Transverse colon (tissue), 4 donors: ENCODE results near the gene TRIM9. TPM values are rescaled to one million over a fixed set of nuclear protein-coding genes. Genes with fewer than 3 reads are reported as not detected.

ENCODE experiments used
- DNase-seq: peaks from one replicate; pipeline ENCODE4 v3.0.0-alpha.2; 2019
- H3K27ac ChIP-seq, 4 donors: fragments of 200-600 bp; sonication (generic); 2 replicates each; pipeline ENCODE4 v1.5.1; 2016 to 2018; ENCODE audit warnings: inconsistent platforms in 4 of 4
- H3K27me3 ChIP-seq: fragments of 200-600 bp; sonication (generic); 2 replicates; pipeline ENCODE4 v1.5.1; 2017; ENCODE audit warnings: inconsistent platforms
- H3K36me3 ChIP-seq, 4 donors: fragments of 200-600 bp; sonication (generic); 2 replicates each; pipeline ENCODE4 v1.5.1; 2017 to 2019; ENCODE audit warnings: inconsistent platforms in 4 of 4
- H3K4me1 ChIP-seq, 4 donors: fragments of 200-600 bp; sonication (generic); 2 replicates each; pipeline ENCODE4 v1.5.1; 2017 to 2020; ENCODE audit warnings: inconsistent platforms in 4 of 4
- H3K4me3 ChIP-seq, 4 donors: fragments of 200-600 bp; sonication (generic); 1 replicate in 1 of 4; 2 replicates in 3 of 4; pipeline versions ENCODE4 v1.5.1 to v1.6.1; 2017 to 2019; ENCODE audit warnings: inconsistent platforms in 4 of 4
- H3K9me3 ChIP-seq, 2 donors: fragments of 200-600 bp; sonication (generic); 2 replicates each; pipeline ENCODE4 v1.5.1; 2017 to 2019; ENCODE audit warnings: inconsistent platforms in 2 of 2
- EP300 ChIP-seq: sonication (generic); formaldehyde crosslinking; IDR thresholded peaks from one replicate; pipeline ENCODE4 v1.6.1; 2017; ENCODE audit warnings: antibody characterized with exemption, low read depth
- POLR2A ChIP-seq: fragments of 450-650 bp; IDR thresholded peaks from one replicate; pipeline ENCODE4 v1.6.1; 2016; ENCODE audit warnings: antibody characterized with exemption, mild to moderate bottlenecking, moderate library complexity
- POLR2AphosphoS5 ChIP-seq, 3 donors: sonication (generic); formaldehyde crosslinking; IDR thresholded peaks; one replicate each; pipeline ENCODE4 v1.6.1; 2016; ENCODE audit warnings: antibody characterized with exemption in 3 of 3
- WGBS, 2 donors: methylation state at CpG; one replicate each; pipeline ENCODE4 v1.1.5; 2018; ENCODE audit warnings: low coverage in 1 of 2; 5-methylcytosine and 5-hydroxymethylcytosine counted together
- in situ Hi-C, 4 donors: fragments of 200-750 bp; cut with MboI; loops; one replicate each; pipeline versions ENCODE4 v1.15.0 to v1.15.1; 2017; ENCODE audit warnings: low sequenced_read_pairs in 3 of 4, low pct_ligation_motif_present in 1 of 4, low pct_unique_long_range_greater_than_20kb in 1 of 4
- intact Hi-C: fragments of 100-400 bp; cut with DNase I; formaldehyde crosslinking; loops from one replicate; pipeline ENCODE4 v1.15.1; 2023; ENCODE audit warnings: low total_unique reads
- total RNA-seq, 4 donors: library from RNA; depleted of rRNA; stranded (reverse); fragments of >200 nt; gene quantifications; one replicate each; pipeline ENCODE4 v1.1.0, GENCODE V29; 2016
- TF ChIP-seq, protein P1 (sequence below), 5 experiments: fragments of 200-600 bp in 3 of 5; fragments of 450-650 bp in 2 of 5; sonication (generic) in 3 of 5; IDR thresholded peaks; 1 replicate in 2 of 5; 2 replicates in 3 of 5; pipeline ENCODE4 v1.5.1; 2016 to 2017; ENCODE audit warnings: antibody characterized with exemption in 5 of 5, inconsistent platforms in 3 of 5, mild to moderate bottlenecking in 2 of 5, moderate library complexity in 1 of 5

Gene TRIM9
- total RNA-seq, 4 donors from 2014 or later, result 9.2 to 21.3 (median 16.1) TPM

- no peak overlapping the region for H3K27ac ChIP-seq
- H3K4me3 ChIP-seq, result no peak overlapping the region
- H3K4me1 ChIP-seq, result peaks cover 0 to 17% (median 5%) of the 10 kb centered on the region in 4 donors
- no peaks in the 10 kb centered on the region for H3K9me3 ChIP-seq
- intact Hi-C loops, result no loop called here
- 76 to 88% methylated on average over 10 to 16 of the region's 16 CpGs for WGBS, 2 donors
- DNase-seq, result no peak
- no peaks in the 10 kb centered on the region for H3K36me3 ChIP-seq
- in situ Hi-C loops, result no loop called here
- TF ChIP-seq, protein P1, sequence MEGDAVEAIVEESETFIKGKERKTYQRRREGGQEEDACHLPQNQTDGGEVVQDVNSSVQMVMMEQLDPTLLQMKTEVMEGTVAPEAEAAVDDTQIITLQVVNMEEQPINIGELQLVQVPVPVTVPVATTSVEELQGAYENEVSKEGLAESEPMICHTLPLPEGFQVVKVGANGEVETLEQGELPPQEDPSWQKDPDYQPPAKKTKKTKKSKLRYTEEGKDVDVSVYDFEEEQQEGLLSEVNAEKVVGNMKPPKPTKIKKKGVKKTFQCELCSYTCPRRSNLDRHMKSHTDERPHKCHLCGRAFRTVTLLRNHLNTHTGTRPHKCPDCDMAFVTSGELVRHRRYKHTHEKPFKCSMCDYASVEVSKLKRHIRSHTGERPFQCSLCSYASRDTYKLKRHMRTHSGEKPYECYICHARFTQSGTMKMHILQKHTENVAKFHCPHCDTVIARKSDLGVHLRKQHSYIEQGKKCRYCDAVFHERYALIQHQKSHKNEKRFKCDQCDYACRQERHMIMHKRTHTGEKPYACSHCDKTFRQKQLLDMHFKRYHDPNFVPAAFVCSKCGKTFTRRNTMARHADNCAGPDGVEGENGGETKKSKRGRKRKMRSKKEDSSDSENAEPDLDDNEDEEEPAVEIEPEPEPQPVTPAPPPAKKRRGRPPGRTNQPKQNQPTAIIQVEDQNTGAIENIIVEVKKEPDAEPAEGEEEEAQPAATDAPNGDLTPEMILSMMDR (IDR thresholded peaks at IDR 0.05), result no peak
- no peak for TF ChIP-seq POLR2AphosphoS5 (IDR thresholded peaks at IDR 0.05)
- no peak for TF ChIP-seq POLR2A
- TF ChIP-seq EP300, result no peak
- H3K27me3 ChIP-seq, result no peaks in the 10 kb centered on the region
Observed at GRCh38 chr14:51028851-51029754, 65.8 kb downstream of the TRIM9 start.

- H3K36me3 ChIP-seq, result no peaks in the 10 kb centered on the region
- no peak overlapping the region for H3K4me3 ChIP-seq
- TF ChIP-seq POLR2AphosphoS5 (IDR thresholded peaks at IDR 0.05) (no peak), EP300 (no peak), POLR2A (no peak)
- TF ChIP-seq, protein P1 (IDR thresholded peaks at IDR 0.05), result no peak
- peaks cover 5 to 24% (median 12%) of the 10 kb centered on the region in 4 donors for H3K4me1 ChIP-seq
- DNase-seq, result no peak
- in situ Hi-C loops, result no loop called here
- no peak overlapping the region for H3K27ac ChIP-seq
- H3K27me3 ChIP-seq, result no peaks in the 10 kb centered on the region
- intact Hi-C loops, result no loop called here
- 65 to 77% methylated on average over 4 of the region's 4 CpGs for WGBS, 2 donors
- H3K9me3 ChIP-seq, result no peaks in the 10 kb centered on the region
Observed at GRCh38 chr14:51028361-51028760, 66.5 kb downstream of the TRIM9 start.

- Histone ChIP-seq H3K4me1 (peaks cover 7 to 33% (median 20%) of the 10 kb centered on the region in 4 donors), H3K36me3 (no peaks in the 10 kb centered on the region), H3K27me3 (no peaks in the 10 kb centered on the region), H3K27ac (peak overlapping the region; percentile 77 to 80 (median 79)), H3K9me3 (no peaks in the 10 kb centered on the region), H3K4me3 (no peak overlapping the region)
- intact Hi-C loops, result no loop called here
- in situ Hi-C loops, result no loop called here
- DNase-seq, result no peak
- TF ChIP-seq POLR2A, result no peak
- TF ChIP-seq POLR2AphosphoS5 (IDR thresholded peaks at IDR 0.05), result peak in 1 of 3 donors; percentile 25
Observed at GRCh38 chr14:51024377-51024776, 70.5 kb downstream of the TRIM9 start.

DNA sequence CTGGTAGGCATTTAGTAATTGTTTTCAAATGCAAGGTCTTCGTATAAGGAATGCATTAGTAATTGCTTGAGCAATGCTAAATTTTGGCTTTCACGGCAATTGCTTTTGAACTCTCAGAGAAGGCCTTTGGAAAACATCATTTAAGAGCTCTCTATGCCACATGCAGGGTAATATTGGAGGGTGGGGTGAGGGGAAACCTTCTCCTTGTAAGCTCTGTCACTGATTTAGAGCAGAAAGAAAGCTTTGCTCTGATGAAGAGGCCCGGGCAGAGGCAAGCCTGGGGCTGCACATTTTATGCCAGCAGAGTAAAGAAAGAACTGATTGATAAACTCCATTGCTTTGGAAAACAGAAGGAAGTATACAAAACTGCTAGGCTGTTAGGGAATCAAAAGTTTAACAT lies 70.9 kb downstream of the TRIM9 start:
- DNase-seq, result no peak

More for the DNA sequence above, 70.9 kb downstream of the TRIM9 start:
- Histone ChIP-seq H3K4me1 (peaks cover 7 to 33% (median 21%) of the 10 kb centered on the region in 4 donors), H3K4me3 (no peak overlapping the region), H3K27ac (peak overlapping the region; percentile 77 to 80 (median 79)), H3K27me3 (no peaks in the 10 kb centered on the region), H3K36me3 (no peaks in the 10 kb centered on the region), H3K9me3 (no peaks in the 10 kb centered on the region)
- TF ChIP-seq EP300, result no peak
- no peak for TF ChIP-seq POLR2A
- TF ChIP-seq, protein P1 (IDR thresholded peaks at IDR 0.05), result no peak
- no peak for TF ChIP-seq POLR2AphosphoS5 (IDR thresholded peaks at IDR 0.05)
- in situ Hi-C loops, result no loop called here
- intact Hi-C loops, result no loop called here
- WGBS, 2 donors, result 34 to 46% methylated on average over 2 to 3 of the region's 3 CpGs
